ENCODE results near the gene CRY2. TPM values are rescaled to one million over a fixed set of nuclear protein-coding genes. Genes with fewer than 3 reads are reported as not detected.

Gene CRY2
- polyA plus RNA-seq, 3 donors: 24.8 to 32.8 (median 26.0) TPM

GRCh38 chr11:45932217-45932616 lies 84.9 kb downstream of the CRY2 start:
- no peak for DNase-seq (ENCODE audit: extremely low read depth in 1 of 11, low read depth in 9 of 11, low spot score in 4 of 11)

Other genes with a start within 250 kb of the CRY2 start
- gene CHST1, start 181.9 kb upstream of the CRY2 start, polyA plus RNA-seq (ENCODE audit: insufficient read length in 3 of 3): 10 to 100 TPM in 2 of 3 donors, 1 to 10 TPM in 1; 8.7 to 13.6 (median 12.2) TPM
- gene SLC35C1, start 42.3 kb upstream of the CRY2 start, polyA plus RNA-seq (ENCODE audit: insufficient read length in 3 of 3): 1 to 10 TPM; 6.9 to 9.2 (median 7.6) TPM
- gene MAPK8IP1, start 38.2 kb downstream of the CRY2 start, polyA plus RNA-seq (ENCODE audit: insufficient read length in 3 of 3): 10 to 100 TPM in 2 of 3 donors, 1 to 10 TPM in 1; 9.0 to 13.0 (median 12.9) TPM
- gene FREY1, start 59.8 kb downstream of the CRY2 start, polyA plus RNA-seq (ENCODE audit: insufficient read length in 3 of 3): under 1 TPM in 2 of 3 donors, not detected in 1; 0.25 to 0.66 TPM
- gene PEX16, start 70.4 kb downstream of the CRY2 start, polyA plus RNA-seq (ENCODE audit: insufficient read length in 3 of 3): 10 to 100 TPM; 15.5 to 17.8 (median 17.0) TPM
- gene LARGE2, start 75.2 kb downstream of the CRY2 start, polyA plus RNA-seq (ENCODE audit: insufficient read length in 3 of 3): 10 to 100 TPM; 16.1 to 26.2 (median 21.2) TPM

All from renal cortex interstitium (tissue), 11 donors.